Spleen (tissue), 11 donors: Measurements from ENCODE around the gene LDHAL6B. TPM values are rescaled to one million over a fixed set of nuclear protein-coding genes. Genes with fewer than 3 reads are reported as not detected.
A peak's percentile ranks its signal among the peaks of the same experiment; 100 is the strongest.

ENCODE experiments used
- DNase-seq: peaks from one replicate; pipeline ENCODE4 v3.0.0-alpha.2; 2020
- H3K27ac ChIP-seq, 8 donors: fragments of 200-600 bp; sonication (generic) in 7 of 8; 1 replicate in 4 of 8; 2 replicates in 4 of 8; pipeline versions ENCODE4 v1.5.0 to v1.8.0; 2016 to 2021; ENCODE audit warnings: inconsistent platforms in 4 of 8, mild to moderate bottlenecking in 4 of 8, moderate library complexity in 1 of 8
- H3K27me3 ChIP-seq, 7 donors: fragments of 200-600 bp; sonication (generic) in 6 of 7; replicated peaks in 1 of 7; 1 replicate in 4 of 7; 2 replicates in 3 of 7; pipeline versions ENCODE4 v1.5.0 to v1.8.0; 2016 to 2021; ENCODE audit warnings: inconsistent platforms in 3 of 7, mild to moderate bottlenecking in 1 of 7
- H3K36me3 ChIP-seq, 6 donors: fragments of 200-600 bp; sonication (generic) in 5 of 6; 1 replicate in 4 of 6; 2 replicates in 2 of 6; pipeline versions ENCODE4 v1.5.0 to v1.8.0; 2016 to 2021; ENCODE audit warnings: inconsistent platforms in 2 of 6
- H3K4me1 ChIP-seq, 6 donors: fragments of 200-600 bp; sonication (generic) in 5 of 6; 1 replicate in 3 of 6; 2 replicates in 3 of 6; pipeline versions ENCODE4 v1.5.0 to v1.8.0; 2016 to 2021; ENCODE audit warnings: inconsistent platforms in 3 of 6
- H3K4me3 ChIP-seq, 8 donors: fragments of 200-600 bp; sonication (generic) in 7 of 8; 1 replicate in 4 of 8; 2 replicates in 4 of 8; pipeline versions ENCODE4 v1.5.0 to v1.8.0; 2016 to 2021; ENCODE audit warnings: inconsistent platforms in 4 of 8, mild to moderate bottlenecking in 4 of 8, moderate library complexity in 2 of 8
- H3K9me3 ChIP-seq, 8 donors: fragments of 200-600 bp; sonication (generic) in 7 of 8; 1 replicate in 4 of 8; 2 replicates in 4 of 8; pipeline versions ENCODE4 v1.5.0 to v1.8.0; 2016 to 2021; ENCODE audit warnings: inconsistent platforms in 4 of 8
- POLR2A ChIP-seq, 3 donors: fragments of 450-650 bp; IDR thresholded peaks; one replicate each; pipeline ENCODE4 v1.5.1; 2017; ENCODE audit warnings: antibody characterized with exemption in 3 of 3, mild to moderate bottlenecking in 1 of 3
- POLR2AphosphoS5 ChIP-seq, 3 donors: sonication (generic); formaldehyde crosslinking; IDR thresholded peaks; one replicate each; pipeline ENCODE4 v1.5.1; 2017; ENCODE audit warnings: antibody characterized with exemption in 3 of 3
- WGBS, 5 donors: extraction: QIAGEN DNeasy Blood & Tissue Kit in 3 of 5; methylation state at CpG; one replicate each; pipeline versions ENCODE4 v1.1.5 to v1.1.7; 2013 to 2018; 5-methylcytosine and 5-hydroxymethylcytosine counted together
- intact Hi-C: fragments of 100-400 bp; cut with DNase I; formaldehyde crosslinking; loops from one replicate; pipeline ENCODE4 v1.15.0; 2023; ENCODE audit warnings: low total_unique reads
- polyA plus RNA-seq, 3 donors: library from polyadenylated mRNA; stranded (reverse); fragments of 200-250 nt; gene quantifications; one replicate each; pipeline ENCODE4 v1.2.1, GENCODE V29; 2013
- total RNA-seq, 7 donors: library from RNA; depleted of rRNA in 3 of 7; stranded (reverse); fragments of >200 nt in 3 of 7; fragmentation: NEBNext Ultra II Directional in 4 of 7; extraction: Animal tissue kit (Norgen Biotek cat#: 25700) in 4 of 7; gene quantifications; one replicate each; pipeline versions ENCODE4 v1.1.0 to v1.2.1, GENCODE V29; 2016 to 2021
- TF ChIP-seq, protein P1 (sequence below), 11 experiments: fragments of 200-600 bp in 7 of 11; fragments of 450-650 bp in 4 of 11; sonication (generic) in 4 of 11; IDR thresholded peaks in 8 of 11; conservative IDR thresholded peaks in 3 of 11; 1 replicate in 7 of 11; 2 replicates in 4 of 11; pipeline versions ENCODE4 v1.4.0 to v1.8.0; 2016 to 2021; ENCODE audit warnings: antibody characterized with exemption in 11 of 11, inconsistent platforms in 4 of 11, mild to moderate bottlenecking in 1 of 11
- donor health status: healthy with polysubstance abuse.
- donor health status: DM: no; HTN: no; CAD: no; lungs with moderate emphysema.
- donor health status: DM: no; HTN: no; CAD: no.
- donor health status: Bipolar disorder and iron deficiency.
- donor health status: healthy.
- donor health status: DM: no; HTN: no; CAD: no.
- donor health status: DM: yes; HTN: yes; CAD: no.

Gene LDHAL6B
- total and polyA plus RNA-seq, 10 donors = 0.06 TPM; not detected in 9

GRCh38 chr15:59177317-59177660 lies 29.4 kb upstream of the LDHAL6B start:
- Histone ChIP-seq H3K36me3 (peaks cover 0 to 57% (median 13%) of the 10 kb centered on the region in 6 donors), H3K27ac (peak overlapping the region in 3 of 8 donors; percentile 59 to 63 (median 61)), H3K4me3 (no peak overlapping the region), H3K4me1 (peaks cover 0 to 53% (median 17%) of the 10 kb centered on the region in 6 donors), H3K27me3 (no peaks in the 10 kb centered on the region), H3K9me3 (peaks cover 0 to 16% (median 10%) of the 10 kb centered on the region in 8 donors)
- no peak for DNase-seq
- 46 to 83% (median 66%) methylated on average over 4 of the region's 4 CpGs for WGBS, 5 donors
- TF ChIP-seq POLR2A (IDR thresholded peaks at IDR 0.05) = no peak
- TF ChIP-seq POLR2AphosphoS5 (IDR thresholded peaks at IDR 0.05) = no peak
- TF ChIP-seq, protein P1, sequence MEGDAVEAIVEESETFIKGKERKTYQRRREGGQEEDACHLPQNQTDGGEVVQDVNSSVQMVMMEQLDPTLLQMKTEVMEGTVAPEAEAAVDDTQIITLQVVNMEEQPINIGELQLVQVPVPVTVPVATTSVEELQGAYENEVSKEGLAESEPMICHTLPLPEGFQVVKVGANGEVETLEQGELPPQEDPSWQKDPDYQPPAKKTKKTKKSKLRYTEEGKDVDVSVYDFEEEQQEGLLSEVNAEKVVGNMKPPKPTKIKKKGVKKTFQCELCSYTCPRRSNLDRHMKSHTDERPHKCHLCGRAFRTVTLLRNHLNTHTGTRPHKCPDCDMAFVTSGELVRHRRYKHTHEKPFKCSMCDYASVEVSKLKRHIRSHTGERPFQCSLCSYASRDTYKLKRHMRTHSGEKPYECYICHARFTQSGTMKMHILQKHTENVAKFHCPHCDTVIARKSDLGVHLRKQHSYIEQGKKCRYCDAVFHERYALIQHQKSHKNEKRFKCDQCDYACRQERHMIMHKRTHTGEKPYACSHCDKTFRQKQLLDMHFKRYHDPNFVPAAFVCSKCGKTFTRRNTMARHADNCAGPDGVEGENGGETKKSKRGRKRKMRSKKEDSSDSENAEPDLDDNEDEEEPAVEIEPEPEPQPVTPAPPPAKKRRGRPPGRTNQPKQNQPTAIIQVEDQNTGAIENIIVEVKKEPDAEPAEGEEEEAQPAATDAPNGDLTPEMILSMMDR (IDR thresholded peaks at IDR 0.05 in 8 of 11, conservative IDR thresholded peaks at IDR 0.05 in 3 of 11) = no peak
- intact Hi-C loops = loop anchor here (5.0 to 10.0 kb wide), 2 partner anchors 195 to 318 kb away; partner anchors contain the start of gene MYO1E

GRCh38 chr15:59178151-59178695 lies 28.4 kb upstream of the LDHAL6B start:
- no peak for DNase-seq
- TF ChIP-seq, protein P1 (IDR thresholded peaks at IDR 0.05 in 8 of 11, conservative IDR thresholded peaks at IDR 0.05 in 3 of 11) = no peak
- TF ChIP-seq POLR2AphosphoS5 (IDR thresholded peaks at IDR 0.05) (no peak), POLR2A (IDR thresholded peaks at IDR 0.05) (no peak)
- Histone ChIP-seq H3K27me3 (no peaks in the 10 kb centered on the region), H3K4me1 (peaks cover 0 to 53% (median 17%) of the 10 kb centered on the region in 6 donors), H3K9me3 (peaks cover 0 to 19% (median 14%) of the 10 kb centered on the region in 8 donors), H3K36me3 (peaks cover 0 to 54% (median 12%) of the 10 kb centered on the region in 6 donors), H3K4me3 (no peak overlapping the region), H3K27ac (peak overlapping the region in 3 of 8 donors; percentile 59 to 63 (median 61))
- intact Hi-C loops = loop anchor here (5.0 to 10.0 kb wide), 2 partner anchors 194 to 317 kb away; partner anchors contain the start of gene MYO1E
- WGBS, 5 donors = 93 to 96% (median 94%) methylated on average over 15 to 16 of the region's 16 CpGs

- peaks cover 0 to 59% (median 7%) of the 10 kb centered on the region in 6 donors for H3K36me3 ChIP-seq
- H3K4me3 ChIP-seq = no peak overlapping the region
- TF ChIP-seq POLR2A (IDR thresholded peaks at IDR 0.05) (no peak), POLR2AphosphoS5 (IDR thresholded peaks at IDR 0.05) (no peak)
- TF ChIP-seq, protein P1 (IDR thresholded peaks at IDR 0.05 in 8 of 11, conservative IDR thresholded peaks at IDR 0.05 in 3 of 11) = no peak
- peaks cover 0 to 46% (median 16%) of the 10 kb centered on the region in 6 donors for H3K4me1 ChIP-seq
- no peaks in the 10 kb centered on the region for H3K27me3 ChIP-seq
- intact Hi-C loops = loop anchor here (5.0 to 10.0 kb wide), 2 partner anchors 193 to 315 kb away; partner anchors contain the start of gene MYO1E
- peaks cover 0 to 19% (median 14%) of the 10 kb centered on the region in 8 donors for H3K9me3 ChIP-seq
- peak overlapping the region in 3 of 8 donors; percentile 35 to 63 (median 62) for H3K27ac ChIP-seq
- WGBS, 5 donors = 77 to 87% (median 81%) methylated on average over 5 of the region's 5 CpGs
- DNase-seq = no peak
Measured at GRCh38 chr15:59179717-59180116, 26.9 kb upstream of the LDHAL6B start.

DNA sequence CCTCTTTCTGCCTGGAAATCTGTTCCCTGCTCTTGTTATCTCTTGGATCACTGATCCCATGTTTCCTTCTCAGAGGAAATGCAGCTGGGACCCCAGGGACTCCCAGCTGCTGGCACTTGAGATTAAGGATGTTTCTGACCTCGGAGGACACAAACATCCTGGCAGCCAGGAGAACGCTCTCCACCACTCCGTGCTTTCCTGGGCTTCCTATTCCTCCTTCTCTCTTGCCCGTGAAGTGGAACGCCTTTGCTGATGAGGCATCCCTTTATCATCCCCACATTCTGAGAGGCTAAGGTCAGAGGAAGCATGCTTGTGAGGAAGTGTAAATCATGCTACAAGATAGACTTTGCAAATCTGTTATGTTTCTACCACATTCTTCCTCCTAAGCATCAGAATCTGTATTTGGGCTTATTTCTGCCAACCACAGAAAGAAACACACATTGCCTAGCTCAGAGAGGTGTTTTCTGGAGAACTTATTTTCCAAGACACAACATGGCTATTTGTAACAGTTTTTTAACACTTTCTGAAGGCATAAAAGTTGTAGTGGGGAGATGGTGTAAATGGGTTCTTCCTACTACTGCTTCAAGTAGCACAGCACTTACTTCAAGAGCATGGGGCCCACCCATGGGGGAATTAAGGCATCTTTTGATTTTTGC lies 25.6 kb upstream of the LDHAL6B start:
- Histone ChIP-seq H3K27me3 (no peaks in the 10 kb centered on the region), H3K4me3 (no peak overlapping the region), H3K4me1 (peaks cover 0 to 33% (median 11%) of the 10 kb centered on the region in 6 donors), H3K36me3 (peaks cover 0 to 71% (median 9%) of the 10 kb centered on the region in 6 donors), H3K27ac (peak overlapping the region in 7 of 8 donors; percentile 13 to 72 (median 60)), H3K9me3 (peaks cover 0 to 19% (median 14%) of the 10 kb centered on the region in 8 donors)
- peak in 2 of 3 donors; percentile 79 to 84 for TF ChIP-seq POLR2AphosphoS5 (IDR thresholded peaks at IDR 0.05)
- no peak for TF ChIP-seq POLR2A (IDR thresholded peaks at IDR 0.05)
- TF ChIP-seq, protein P1 (IDR thresholded peaks at IDR 0.05 in 8 of 11, conservative IDR thresholded peaks at IDR 0.05 in 3 of 11) = no peak
- DNase-seq = no peak
- WGBS, 5 donors = 54 to 62% (median 57%) methylated on average over 5 of the region's 5 CpGs
- intact Hi-C loops = no loop called here
